ENCODE measurements around the gene PDE10A.

Gene PDE10A

DNA sequence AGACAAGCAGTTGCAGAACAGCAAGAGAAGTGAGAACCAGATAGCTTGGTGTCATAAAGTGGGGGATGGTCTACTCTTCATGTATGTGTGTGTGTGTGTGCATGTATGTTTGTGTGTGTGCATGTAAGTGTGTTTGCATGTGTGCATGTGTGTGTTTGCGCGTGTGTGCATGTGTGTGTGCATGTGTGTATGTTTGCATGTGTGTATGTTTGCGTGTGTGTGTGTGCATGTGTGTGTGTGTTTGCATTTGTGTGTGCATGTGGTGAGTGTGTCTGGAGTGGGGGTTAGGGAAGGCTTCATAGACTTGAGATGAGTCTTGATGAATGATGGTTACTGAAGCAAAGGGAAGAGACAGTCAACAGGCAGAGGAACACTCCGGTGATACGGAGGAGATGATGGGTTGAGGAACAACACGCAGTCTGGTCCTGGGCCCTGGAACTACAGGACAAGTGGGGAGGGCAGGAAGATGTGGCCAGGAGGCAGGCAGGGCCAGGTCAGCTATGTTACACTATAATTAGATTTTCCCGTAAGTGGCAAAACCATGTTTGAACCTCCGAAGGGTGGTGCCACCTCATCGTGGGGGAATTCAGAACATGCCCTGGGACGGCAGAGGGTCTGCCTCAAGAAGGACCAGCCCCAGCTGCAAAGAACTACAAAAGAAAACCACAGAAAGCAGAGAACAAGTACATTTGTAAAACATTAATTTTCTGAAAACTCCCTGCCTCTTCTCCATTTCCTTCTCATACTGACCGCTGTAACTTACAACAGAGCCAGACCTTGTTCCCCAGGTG, 38.7 kb upstream of the PDE10A start:
- no peaks in the 10 kb centered on the region for H3K36me3 ChIP-seq (ENCODE audit: insufficient read depth, insufficient read length, low read length)

DNA sequence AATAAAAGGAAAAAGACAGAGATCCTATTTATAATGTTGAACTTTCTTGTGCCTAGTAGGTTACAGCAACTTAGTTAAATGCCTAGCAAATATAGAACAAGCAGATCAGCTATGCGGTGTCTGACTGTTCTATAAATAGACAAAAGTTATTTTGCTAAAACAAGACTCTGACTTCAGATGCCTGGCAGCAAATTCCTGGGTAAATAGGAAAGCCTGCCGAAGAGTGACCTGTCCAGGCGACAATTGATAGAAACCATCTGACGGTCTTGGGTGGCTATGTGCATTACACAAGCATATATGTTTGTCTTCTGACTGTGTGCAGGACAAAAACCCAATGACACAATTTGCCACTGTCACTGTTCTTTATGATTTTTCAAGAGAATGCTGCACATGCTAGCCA, 38.0 kb upstream of the PDE10A start:
- Histone ChIP-seq H3K27me3 (ENCODE audit: insufficient read depth, insufficient read length) (no peaks in the 10 kb centered on the region), H3K4me1 (ENCODE audit: insufficient read depth, insufficient read length) (no peaks in the 10 kb centered on the region), H3K36me3 (ENCODE audit: insufficient read depth, insufficient read length, low read length) (no peaks in the 10 kb centered on the region), H3K4me3 (ENCODE audit: insufficient read length, low read depth) (no peak overlapping the region), H3K9me3 (ENCODE audit: insufficient read depth, low read length) (no peaks in the 10 kb centered on the region), H3K9ac (ENCODE audit: insufficient read length, low read depth) (no peak overlapping the region)
- DNase-seq (ENCODE audit: low read depth, low spot score) = no peak
- TF ChIP-seq ZNF274 (IDR thresholded peaks at IDR 0.05; ENCODE audit: low read depth, low read length) = no peak
- no peak for TF ChIP-seq SUZ12 (IDR thresholded peaks at IDR 0.05; ENCODE audit: extremely low read depth, insufficient read depth, insufficient read length)
- no peak for TF ChIP-seq YY1 (IDR thresholded peaks at IDR 0.05; ENCODE audit: insufficient read depth, insufficient read length)

More for the DNA sequence above, 38.7 kb upstream of the PDE10A start:
- Histone ChIP-seq H3K4me3 (ENCODE audit: insufficient read length, low read depth) (no peak overlapping the region), H3K27me3 (ENCODE audit: insufficient read depth, insufficient read length) (no peaks in the 10 kb centered on the region), H3K9ac (ENCODE audit: insufficient read length, low read depth) (no peak overlapping the region), H3K4me1 (ENCODE audit: insufficient read depth, insufficient read length) (no peaks in the 10 kb centered on the region), H3K9me3 (ENCODE audit: insufficient read depth, low read length) (no peaks in the 10 kb centered on the region)
- DNase-seq (ENCODE audit: low read depth, low spot score) = no peak
- TF ChIP-seq ZNF274 (IDR thresholded peaks at IDR 0.05; ENCODE audit: low read depth, low read length) (no peak), SUZ12 (IDR thresholded peaks at IDR 0.05; ENCODE audit: extremely low read depth, insufficient read depth, insufficient read length) (no peak), YY1 (IDR thresholded peaks at IDR 0.05; ENCODE audit: insufficient read depth, insufficient read length) (no peak)

DNA sequence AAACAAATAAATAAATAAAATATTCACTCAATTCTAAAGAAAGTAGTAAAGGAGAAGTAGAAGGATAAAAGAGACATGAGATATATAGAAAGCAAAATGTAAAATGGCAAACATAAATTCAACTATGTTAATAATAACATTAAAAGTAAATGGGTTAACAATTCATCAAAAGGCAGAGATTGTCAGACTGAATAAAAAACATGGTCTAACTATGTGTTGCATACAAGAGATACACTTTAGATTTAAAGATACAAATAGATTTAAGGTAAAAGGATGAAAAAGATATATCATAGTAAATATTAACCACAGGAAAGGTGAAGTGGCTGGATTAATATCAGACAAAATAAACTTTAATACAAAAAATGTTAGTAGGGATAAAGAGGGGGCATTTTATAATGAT, 35.8 kb upstream of the PDE10A start:
- TF ChIP-seq SUZ12 (IDR thresholded peaks at IDR 0.05; ENCODE audit: extremely low read depth, insufficient read depth, insufficient read length) (no peak), YY1 (IDR thresholded peaks at IDR 0.05; ENCODE audit: insufficient read depth, insufficient read length) (no peak), ZNF274 (IDR thresholded peaks at IDR 0.05; ENCODE audit: low read depth, low read length) (no peak)
- no peak for DNase-seq (ENCODE audit: low read depth, low spot score)

DNA sequence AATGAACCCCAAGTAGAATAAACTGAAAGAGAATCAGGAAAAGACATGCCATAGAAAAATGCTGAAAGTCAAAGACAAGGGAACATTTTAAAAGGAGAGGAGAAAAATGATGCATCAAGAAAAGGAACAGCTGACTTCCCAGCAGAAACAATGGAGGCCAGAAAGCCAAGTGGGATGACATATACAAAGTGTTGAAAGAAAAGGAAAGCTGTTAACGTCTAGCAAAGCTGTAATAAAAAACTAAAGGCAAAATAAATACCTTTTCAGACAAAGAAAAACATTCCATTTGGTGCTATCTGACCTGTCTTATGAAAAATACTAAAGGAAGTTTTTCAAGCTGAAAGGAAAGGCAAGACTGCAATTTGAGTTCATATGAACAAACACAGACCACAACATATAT, 34.1 kb upstream of the PDE10A start:
- TF ChIP-seq SUZ12 (IDR thresholded peaks at IDR 0.05; ENCODE audit: extremely low read depth, insufficient read depth, insufficient read length) (no peak), ZNF274 (IDR thresholded peaks at IDR 0.05; ENCODE audit: low read depth, low read length) (no peak), YY1 (IDR thresholded peaks at IDR 0.05; ENCODE audit: insufficient read depth, insufficient read length) (no peak)
- Histone ChIP-seq H3K4me1 (ENCODE audit: insufficient read depth, insufficient read length) (no peaks in the 10 kb centered on the region), H3K27me3 (ENCODE audit: insufficient read depth, insufficient read length) (no peaks in the 10 kb centered on the region), H3K9ac (ENCODE audit: insufficient read length, low read depth) (no peak overlapping the region), H3K4me3 (ENCODE audit: insufficient read length, low read depth) (no peak overlapping the region), H3K36me3 (ENCODE audit: insufficient read depth, insufficient read length, low read length) (no peaks in the 10 kb centered on the region), H3K9me3 (ENCODE audit: insufficient read depth, low read length) (no peaks in the 10 kb centered on the region)
- DNase-seq (ENCODE audit: low read depth, low spot score) = no peak

More for the DNA sequence above, 35.8 kb upstream of the PDE10A start:
- Histone ChIP-seq H3K27me3 (ENCODE audit: insufficient read depth, insufficient read length) (no peaks in the 10 kb centered on the region), H3K4me1 (ENCODE audit: insufficient read depth, insufficient read length) (no peaks in the 10 kb centered on the region), H3K9me3 (ENCODE audit: insufficient read depth, low read length) (no peaks in the 10 kb centered on the region), H3K9ac (ENCODE audit: insufficient read length, low read depth) (no peak overlapping the region), H3K36me3 (ENCODE audit: insufficient read depth, insufficient read length, low read length) (no peaks in the 10 kb centered on the region), H3K4me3 (ENCODE audit: insufficient read length, low read depth) (no peak overlapping the region)

GRCh38 chr6:165695722-165696515, 32.9 kb upstream of the PDE10A start:
- DNase-seq (ENCODE audit: low read depth, low spot score) = no peak
- H3K4me1 ChIP-seq (ENCODE audit: insufficient read depth, insufficient read length) = no peaks in the 10 kb centered on the region
- H3K9ac ChIP-seq (ENCODE audit: insufficient read length, low read depth) = no peak overlapping the region
- H3K27me3 ChIP-seq (ENCODE audit: insufficient read depth, insufficient read length) = no peaks in the 10 kb centered on the region
- no peaks in the 10 kb centered on the region for H3K36me3 ChIP-seq (ENCODE audit: insufficient read depth, insufficient read length, low read length)
- H3K4me3 ChIP-seq (ENCODE audit: insufficient read length, low read depth) = no peak overlapping the region
- no peaks in the 10 kb centered on the region for H3K9me3 ChIP-seq (ENCODE audit: insufficient read depth, low read length)
- TF ChIP-seq ZNF274 (IDR thresholded peaks at IDR 0.05; ENCODE audit: low read depth, low read length) = no peak
- TF ChIP-seq SUZ12 (IDR thresholded peaks at IDR 0.05; ENCODE audit: extremely low read depth, insufficient read depth, insufficient read length) = no peak
- no peak for TF ChIP-seq YY1 (IDR thresholded peaks at IDR 0.05; ENCODE audit: insufficient read depth, insufficient read length)

- H3K27me3 ChIP-seq (ENCODE audit: insufficient read depth, insufficient read length) = no peaks in the 10 kb centered on the region
- TF ChIP-seq ZNF274 (IDR thresholded peaks at IDR 0.05; ENCODE audit: low read depth, low read length) (no peak), SUZ12 (IDR thresholded peaks at IDR 0.05; ENCODE audit: extremely low read depth, insufficient read depth, insufficient read length) (no peak), YY1 (IDR thresholded peaks at IDR 0.05; ENCODE audit: insufficient read depth, insufficient read length) (no peak)
- no peak overlapping the region for H3K9ac ChIP-seq (ENCODE audit: insufficient read length, low read depth)
- H3K4me3 ChIP-seq (ENCODE audit: insufficient read length, low read depth) = no peak overlapping the region
- no peak for DNase-seq (ENCODE audit: low read depth, low spot score)
- no peaks in the 10 kb centered on the region for H3K4me1 ChIP-seq (ENCODE audit: insufficient read depth, insufficient read length)
- H3K36me3 ChIP-seq (ENCODE audit: insufficient read depth, insufficient read length, low read length) = no peaks in the 10 kb centered on the region
- no peaks in the 10 kb centered on the region for H3K9me3 ChIP-seq (ENCODE audit: insufficient read depth, low read length)
Measured at GRCh38 chr6:165694296-165694695, 31.3 kb upstream of the PDE10A start.

DNA sequence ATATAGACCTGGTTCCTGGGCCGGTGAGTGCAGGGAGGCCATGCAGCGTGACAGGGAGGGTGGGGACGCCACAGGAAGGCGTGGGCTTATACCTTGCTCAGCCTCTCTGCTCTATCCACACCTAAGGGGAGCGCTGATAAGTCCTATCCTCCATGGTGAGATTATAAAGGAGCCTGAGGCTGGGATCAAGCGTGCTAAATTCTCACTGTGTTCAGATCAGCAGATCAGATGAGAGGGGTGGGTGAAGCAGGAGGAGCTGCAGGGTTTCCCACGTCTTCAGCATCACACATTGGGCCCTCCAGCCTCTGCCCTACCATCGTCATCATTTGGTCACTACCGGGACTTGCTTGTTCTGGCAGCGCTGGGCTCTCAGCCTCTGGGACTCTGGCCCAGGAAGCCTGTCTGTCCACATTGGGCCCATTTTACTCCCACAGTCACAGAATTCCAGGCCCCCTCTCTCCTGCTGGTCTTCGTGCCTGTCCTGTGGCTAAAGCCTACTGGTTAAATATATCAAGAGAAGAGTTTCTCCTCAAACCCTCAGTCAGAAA, 29.1 kb upstream of the PDE10A start:
- no peaks in the 10 kb centered on the region for H3K27me3 ChIP-seq (ENCODE audit: insufficient read depth, insufficient read length)
- TF ChIP-seq YY1 (IDR thresholded peaks at IDR 0.05; ENCODE audit: insufficient read depth, insufficient read length) (no peak), ZNF274 (IDR thresholded peaks at IDR 0.05; ENCODE audit: low read depth, low read length) (no peak), SUZ12 (IDR thresholded peaks at IDR 0.05; ENCODE audit: extremely low read depth, insufficient read depth, insufficient read length) (no peak)
- H3K4me1 ChIP-seq (ENCODE audit: insufficient read depth, insufficient read length) = no peaks in the 10 kb centered on the region
- no peak overlapping the region for H3K9ac ChIP-seq (ENCODE audit: insufficient read length, low read depth)
- H3K4me3 ChIP-seq (ENCODE audit: insufficient read length, low read depth) = no peak overlapping the region
- DNase-seq (ENCODE audit: low read depth, low spot score) = no peak
- H3K9me3 ChIP-seq (ENCODE audit: insufficient read depth, low read length) = no peaks in the 10 kb centered on the region
- no peaks in the 10 kb centered on the region for H3K36me3 ChIP-seq (ENCODE audit: insufficient read depth, insufficient read length, low read length)

All from NT2/D1 (cell line).